Neural progenitor cell (in vitro differentiated cells): ENCODE measurements around the gene RCAN3.

ENCODE experiments used
- EZH2 ChIP-seq: fragments of 200-600 bp; sonication (generic); IDR thresholded peaks from 2 replicates; pipeline ENCODE4 v1.6.1; 2017; ENCODE audit warnings: antibody characterized with exemption, mild to moderate bottlenecking, moderate library complexity
- TF ChIP-seq, protein P1 (sequence below): fragments of 200-600 bp; sonication (generic); IDR thresholded peaks from 2 replicates; pipeline ENCODE4 v1.5.1; 2017; ENCODE audit warnings: antibody characterized with exemption, mild to moderate bottlenecking

- TF ChIP-seq, protein P1, sequence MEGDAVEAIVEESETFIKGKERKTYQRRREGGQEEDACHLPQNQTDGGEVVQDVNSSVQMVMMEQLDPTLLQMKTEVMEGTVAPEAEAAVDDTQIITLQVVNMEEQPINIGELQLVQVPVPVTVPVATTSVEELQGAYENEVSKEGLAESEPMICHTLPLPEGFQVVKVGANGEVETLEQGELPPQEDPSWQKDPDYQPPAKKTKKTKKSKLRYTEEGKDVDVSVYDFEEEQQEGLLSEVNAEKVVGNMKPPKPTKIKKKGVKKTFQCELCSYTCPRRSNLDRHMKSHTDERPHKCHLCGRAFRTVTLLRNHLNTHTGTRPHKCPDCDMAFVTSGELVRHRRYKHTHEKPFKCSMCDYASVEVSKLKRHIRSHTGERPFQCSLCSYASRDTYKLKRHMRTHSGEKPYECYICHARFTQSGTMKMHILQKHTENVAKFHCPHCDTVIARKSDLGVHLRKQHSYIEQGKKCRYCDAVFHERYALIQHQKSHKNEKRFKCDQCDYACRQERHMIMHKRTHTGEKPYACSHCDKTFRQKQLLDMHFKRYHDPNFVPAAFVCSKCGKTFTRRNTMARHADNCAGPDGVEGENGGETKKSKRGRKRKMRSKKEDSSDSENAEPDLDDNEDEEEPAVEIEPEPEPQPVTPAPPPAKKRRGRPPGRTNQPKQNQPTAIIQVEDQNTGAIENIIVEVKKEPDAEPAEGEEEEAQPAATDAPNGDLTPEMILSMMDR = peak; percentile 77
- TF ChIP-seq EZH2 = no peak
Observed at GRCh38 chr1:24541711-24542346, 39.2 kb downstream of the RCAN3 start.
